Measurements from ENCODE around the gene ROBO1. TPM values are rescaled to one million over a fixed set of nuclear protein-coding genes. Genes with fewer than 3 reads are reported as not detected.

ROBO1 gene
- polyA plus RNA-seq, 1 experiment: 33.9 TPM

- CTCF ChIA-PET: no interaction called here
These were observed 1163.5 kb downstream of the ROBO1 start for GRCh38 chr3:78604341-78604740.

GRCh38 chr3:78601249-78601648, 1166.5 kb downstream of the ROBO1 start:
- no peak for DNase-seq (ENCODE audit: low read depth)
- CTCF ChIA-PET: no interaction called here
- no peak for TF ChIP-seq CTCF (IDR thresholded peaks at IDR 0.05; ENCODE audit: insufficient read depth, low read depth, low read length)
- H3K36me3 ChIP-seq (ENCODE audit: control insufficient read depth, insufficient read depth, low read length): no peaks in the 10 kb centered on the region
- no peaks in the 10 kb centered on the region for H3K27me3 ChIP-seq (ENCODE audit: control insufficient read depth, insufficient read depth, low read length)
- POLR2A ChIA-PET: no interaction called here
- H3K4me3 ChIP-seq (ENCODE audit: low read depth, low read length): no peak overlapping the region

More at GRCh38 chr3:78604341-78604740, 1163.5 kb downstream of the ROBO1 start:
- Histone ChIP-seq H3K4me3 (ENCODE audit: low read depth, low read length) (no peak overlapping the region), H3K27me3 (ENCODE audit: control insufficient read depth, insufficient read depth, low read length) (no peaks in the 10 kb centered on the region), H3K36me3 (ENCODE audit: control insufficient read depth, insufficient read depth, low read length) (0 out of 2 replicates have a peak, but pooled peaks cover 1% of the 10 kb centered on the region)
- POLR2A ChIA-PET: interaction anchor here (0.6 kb wide), 1 partner anchor 1154 kb away, joined by 3 read pairs; no protein-coding TSS in a partner anchor
- TF ChIP-seq CTCF (IDR thresholded peaks at IDR 0.05; ENCODE audit: insufficient read depth, low read depth, low read length): no peak
- DNase-seq (ENCODE audit: low read depth): peak; percentile 46

- Histone ChIP-seq H3K27me3 (ENCODE audit: control insufficient read depth, insufficient read depth, low read length) (no peaks in the 10 kb centered on the region), H3K4me3 (ENCODE audit: low read depth, low read length) (no peak overlapping the region), H3K36me3 (ENCODE audit: control insufficient read depth, insufficient read depth, low read length) (no peaks in the 10 kb centered on the region)
- ChIA-PET CTCF (no interaction called here), POLR2A (no interaction called here)
- no peak for TF ChIP-seq CTCF (IDR thresholded peaks at IDR 0.05; ENCODE audit: insufficient read depth, low read depth, low read length)
- DNase-seq (ENCODE audit: low read depth): no peak
These were observed 1178.0 kb downstream of the ROBO1 start for GRCh38 chr3:78589778-78590177.

- POLR2A ChIA-PET: no interaction called here
- DNase-seq (ENCODE audit: low read depth): no peak
- Histone ChIP-seq H3K27me3 (ENCODE audit: control insufficient read depth, insufficient read depth, low read length) (no peaks in the 10 kb centered on the region), H3K4me3 (ENCODE audit: low read depth, low read length) (no peak overlapping the region), H3K36me3 (ENCODE audit: control insufficient read depth, insufficient read depth, low read length) (no peaks in the 10 kb centered on the region)
- CTCF ChIA-PET: no interaction called here
- no peak for TF ChIP-seq CTCF (IDR thresholded peaks at IDR 0.05; ENCODE audit: insufficient read depth, low read depth, low read length)
These were observed 1178.7 kb downstream of the ROBO1 start for GRCh38 chr3:78588906-78589621.

GRCh38 chr3:78580681-78581080, 1187.1 kb downstream of the ROBO1 start:
- DNase-seq (ENCODE audit: low read depth): peak; percentile 56
- ChIA-PET CTCF (interaction anchor here (0.9 kb wide), 1 partner anchor 12 kb away, joined by 3 read pairs; no protein-coding TSS in a partner anchor), POLR2A (no interaction called here)
- no peaks in the 10 kb centered on the region for H3K27me3 ChIP-seq (ENCODE audit: control insufficient read depth, insufficient read depth, low read length)
- TF ChIP-seq CTCF (IDR thresholded peaks at IDR 0.05; ENCODE audit: insufficient read depth, low read depth, low read length): no peak
- H3K4me3 ChIP-seq (ENCODE audit: low read depth, low read length): no peak overlapping the region
- no peaks in the 10 kb centered on the region for H3K36me3 ChIP-seq (ENCODE audit: control insufficient read depth, insufficient read depth, low read length)

Measured in BJ (cell line).